AG04450 (cell line): ENCODE measurements around the gene USH1C. TPM values are rescaled to one million over a fixed set of nuclear protein-coding genes. Genes with fewer than 3 reads are reported as not detected.

Experiments used
- CTCF ChIA-PET: fragments of 300-600, 350-600 bp; formaldehyde crosslinking; extraction: SDS; loops from one replicate; lab custom pipeline; 2022; ENCODE audit warnings: antibody characterized with exemption, inconsistent platforms; lab: Charles Lee
- POLR2A ChIA-PET: fragments of 350-600 bp; formaldehyde crosslinking; extraction: SDS; loops from one replicate; lab custom pipeline; 2021; ENCODE audit warnings: antibody characterized with exemption, inconsistent platforms; lab: Yijun Ruan, JAX
- DNase-seq: peaks from one replicate; pipeline ENCODE4 v3.0.0-alpha.2; 2011; ENCODE audit warnings: low read depth, low spot score
- H3K27ac ChIP-seq: one replicate; pipeline ENCODE4 v1.5.1; 2012; ENCODE audit warnings: low read depth, low read length, control low read depth
- H3K27me3 ChIP-seq: one replicate; pipeline ENCODE4 v1.6.0; 2012; ENCODE audit warnings: low read length; ENCODE audit not compliant: control insufficient read depth, insufficient read depth
- H3K4me3 ChIP-seq: 2 replicates; pipeline ENCODE4 v1.5.1; 2011; ENCODE audit warnings: mild to moderate bottlenecking, low read depth, low read length, control low read depth
- H3K9me3 ChIP-seq: 2 replicates; pipeline ENCODE4 v1.5.1; 2012; ENCODE audit warnings: low read length; ENCODE audit not compliant: control insufficient read depth, insufficient read depth
- polyA plus RNA-seq: library from polyadenylated mRNA; depleted of rRNA; stranded (reverse); fragments of >200 nt; gene quantifications from 2 replicates; pipeline ENCODE4 v1.2.3, GENCODE V29; 2011
- TF ChIP-seq, protein P1 (sequence below): IDR thresholded peaks from 2 replicates; pipeline ENCODE4 v1.5.1; 2011; ENCODE audit warnings: low read depth, low read length, control low read depth, inconsistent platforms

The USH1C gene
- polyA plus RNA-seq, 1 experiment, result not detected

- H3K27ac ChIP-seq, result no peak overlapping the region
- no peaks in the 10 kb centered on the region; the same call in 1 of the 2 replicates for H3K9me3 ChIP-seq
- peaks cover 23% of the 10 kb centered on the region for H3K27me3 ChIP-seq
- TF ChIP-seq, protein P1, sequence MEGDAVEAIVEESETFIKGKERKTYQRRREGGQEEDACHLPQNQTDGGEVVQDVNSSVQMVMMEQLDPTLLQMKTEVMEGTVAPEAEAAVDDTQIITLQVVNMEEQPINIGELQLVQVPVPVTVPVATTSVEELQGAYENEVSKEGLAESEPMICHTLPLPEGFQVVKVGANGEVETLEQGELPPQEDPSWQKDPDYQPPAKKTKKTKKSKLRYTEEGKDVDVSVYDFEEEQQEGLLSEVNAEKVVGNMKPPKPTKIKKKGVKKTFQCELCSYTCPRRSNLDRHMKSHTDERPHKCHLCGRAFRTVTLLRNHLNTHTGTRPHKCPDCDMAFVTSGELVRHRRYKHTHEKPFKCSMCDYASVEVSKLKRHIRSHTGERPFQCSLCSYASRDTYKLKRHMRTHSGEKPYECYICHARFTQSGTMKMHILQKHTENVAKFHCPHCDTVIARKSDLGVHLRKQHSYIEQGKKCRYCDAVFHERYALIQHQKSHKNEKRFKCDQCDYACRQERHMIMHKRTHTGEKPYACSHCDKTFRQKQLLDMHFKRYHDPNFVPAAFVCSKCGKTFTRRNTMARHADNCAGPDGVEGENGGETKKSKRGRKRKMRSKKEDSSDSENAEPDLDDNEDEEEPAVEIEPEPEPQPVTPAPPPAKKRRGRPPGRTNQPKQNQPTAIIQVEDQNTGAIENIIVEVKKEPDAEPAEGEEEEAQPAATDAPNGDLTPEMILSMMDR, result no peak
- H3K4me3 ChIP-seq, result no peak overlapping the region
- ChIA-PET POLR2A (no interaction called here), CTCF (interaction anchor here (0.9 to 3.0 kb wide), 3 partner anchors 12 to 159 kb away, joined by 3 to 15 read pairs (median 3); no protein-coding TSS in a partner anchor)
- no peak for DNase-seq
Observed at GRCh38 chr11:17543574-17544180, 539 bp downstream of the USH1C start.

- Histone ChIP-seq H3K9me3 (no peaks in the 10 kb centered on the region; the same call in 1 of the 2 replicates), H3K27me3 (peaks cover 23% of the 10 kb centered on the region), H3K27ac (no peak overlapping the region), H3K4me3 (no peak overlapping the region)
- CTCF ChIA-PET, result interaction anchor here (0.7 to 3.0 kb wide), 4 partner anchors 12 to 159 kb away, joined by 3 to 15 read pairs (median 3); no protein-coding TSS in a partner anchor
- no peak for DNase-seq
- TF ChIP-seq, protein P1, result no peak
- POLR2A ChIA-PET, result no interaction called here
Observed at GRCh38 chr11:17543041-17543440, 1.2 kb downstream of the USH1C start.

DNA sequence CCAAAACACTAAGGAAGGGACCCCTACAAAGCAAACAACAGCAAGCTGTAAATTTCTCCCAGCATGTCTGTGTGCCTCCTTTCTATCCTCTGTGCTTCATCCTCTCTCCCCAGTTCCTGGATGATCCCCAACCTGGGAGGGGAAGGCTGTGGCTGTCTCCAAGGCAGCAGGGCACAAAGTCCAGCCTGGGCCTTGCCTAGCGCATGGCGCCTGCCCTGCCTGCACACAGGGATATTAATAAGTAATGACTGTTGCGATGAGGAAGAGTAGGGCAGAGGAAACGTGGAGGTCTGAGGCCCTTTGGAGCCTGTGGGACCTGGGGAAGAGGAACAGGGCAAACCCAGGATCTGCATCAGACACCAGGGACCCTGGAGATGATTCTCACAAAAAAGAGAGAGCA, 2.0 kb downstream of the USH1C start:
- peaks cover 22% of the 10 kb centered on the region for H3K27me3 ChIP-seq
- no peak overlapping the region for H3K27ac ChIP-seq
- no peak for DNase-seq
- no peaks in the 10 kb centered on the region; the same call in 1 of the 2 replicates for H3K9me3 ChIP-seq
- TF ChIP-seq, protein P1, result no peak
- H3K4me3 ChIP-seq, result no peak overlapping the region
- POLR2A ChIA-PET, result no interaction called here
- CTCF ChIA-PET, result interaction anchor here (0.7 to 3.0 kb wide), 2 partner anchors 14 to 27 kb away, joined by 3 to 15 read pairs; no protein-coding TSS in a partner anchor

DNA sequence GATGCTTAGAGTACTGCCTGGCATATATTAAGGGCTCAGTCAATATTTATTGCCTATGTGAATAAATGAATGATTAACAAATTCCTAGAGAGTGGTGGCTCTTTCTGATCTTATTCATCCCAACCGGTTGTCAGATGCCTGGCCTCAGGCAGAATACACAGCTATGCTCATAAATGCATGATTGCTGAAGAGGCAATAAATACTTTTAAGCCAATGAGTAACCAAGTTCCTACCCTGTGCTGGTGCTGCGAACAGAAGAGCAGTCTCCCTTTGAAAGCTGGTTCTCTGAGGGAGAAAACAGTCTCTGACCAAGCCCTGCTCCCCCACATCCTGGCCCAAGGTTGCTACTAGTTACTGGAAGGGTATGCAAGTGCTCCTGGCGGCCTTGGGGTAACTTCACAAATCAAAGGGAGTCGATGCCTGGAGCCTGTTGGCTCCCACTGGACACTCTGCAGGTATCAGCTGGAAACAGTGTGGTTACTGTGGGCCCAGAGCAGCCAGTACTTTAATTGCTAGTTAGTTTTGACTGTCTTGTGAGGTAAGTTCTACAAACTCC, 2.8 kb downstream of the USH1C start:
- Histone ChIP-seq H3K27ac (no peak overlapping the region), H3K27me3 (peaks cover 23% of the 10 kb centered on the region), H3K4me3 (no peak overlapping the region), H3K9me3 (no peaks in the 10 kb centered on the region)
- POLR2A ChIA-PET, result no interaction called here
- CTCF ChIA-PET, result interaction anchor here (0.6 to 3.0 kb wide), 2 partner anchors 14 to 335 kb away, joined by 3 to 15 read pairs; no protein-coding TSS in a partner anchor
- TF ChIP-seq, protein P1, result no peak
- DNase-seq, result no peak

DNA sequence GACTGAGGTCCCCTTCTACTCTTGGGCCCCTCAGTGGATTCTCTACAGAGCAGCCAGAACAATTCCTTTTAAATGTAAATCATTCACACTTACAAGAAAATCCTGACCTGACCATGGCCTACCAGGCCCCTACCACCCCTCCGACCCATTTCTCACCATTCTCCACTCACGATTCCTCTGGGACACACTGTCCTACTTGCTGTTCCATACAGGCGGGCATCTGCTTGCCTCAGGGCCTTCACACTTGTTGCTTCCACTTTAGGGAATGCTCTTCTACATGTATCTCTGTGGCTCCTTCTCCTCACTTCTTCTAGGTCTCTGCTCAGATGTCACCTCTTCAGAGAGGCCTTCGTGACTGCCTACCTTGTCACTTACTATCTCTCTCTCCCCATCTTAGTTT, 3.4 kb downstream of the USH1C start:
- CTCF ChIA-PET, result interaction anchor here (0.6 kb wide), 1 partner anchor 334 kb away, joined by 3 read pairs; no protein-coding TSS in a partner anchor
- H3K9me3 ChIP-seq, result no peaks in the 10 kb centered on the region
- TF ChIP-seq, protein P1, result no peak
- H3K27ac ChIP-seq, result no peak overlapping the region
- POLR2A ChIA-PET, result no interaction called here
- no peak overlapping the region for H3K4me3 ChIP-seq
- H3K27me3 ChIP-seq, result peaks cover 23% of the 10 kb centered on the region
- DNase-seq, result no peak
